CD4-positive, alpha-beta memory T cell (primary cell): ENCODE results near the gene TMEM253. TPM values are rescaled to one million over a fixed set of nuclear protein-coding genes. Genes with fewer than 3 reads are reported as not detected.

ENCODE experiments used
- CTCF ChIA-PET: fragments of 350-600 bp; sonication (Branson Sonifier 250); formaldehyde crosslinking; loops from one replicate; lab custom pipeline; 2021; ENCODE audit warnings: inconsistent platforms; ENCODE audit not compliant: partially characterized antibody; lab: Charles Lee
- POLR2A ChIA-PET: fragments of 350-600 bp; sonication (Branson Sonifier 250); formaldehyde crosslinking; loops from one replicate; lab custom pipeline; 2021; ENCODE audit not compliant: partially characterized antibody; lab: Charles Lee
- DNase-seq, 5 donors: peaks; one replicate each; pipeline versions ENCODE4 v3.0.0 to v3.0.0-alpha.2; 2020 to 2022; ENCODE audit warnings: mixed read lengths in 1 of 5
- H3K27ac ChIP-seq: one replicate; pipeline ENCODE4 v1.7.0; 2013; ENCODE audit warnings: low read depth, low read length
- H3K27me3 ChIP-seq: 2 replicates; pipeline ENCODE4 v1.7.0; 2013; ENCODE audit warnings: mild to moderate bottlenecking, low read length, moderate library complexity; ENCODE audit not compliant: insufficient read depth
- H3K36me3 ChIP-seq: 2 replicates; pipeline ENCODE4 v1.7.0; 2013; ENCODE audit warnings: mild to moderate bottlenecking, low read length, moderate library complexity; ENCODE audit not compliant: insufficient read depth
- H3K4me1 ChIP-seq: 2 replicates; pipeline ENCODE4 v1.7.0; 2013; ENCODE audit warnings: mild to moderate bottlenecking, low read length, moderate library complexity; ENCODE audit not compliant: insufficient read depth
- H3K4me3 ChIP-seq, 2 donors: one replicate each; pipeline ENCODE4 v1.7.0; 2013; ENCODE audit warnings: low read length in 2 of 2, mild to moderate bottlenecking in 1 of 2
- H3K9me3 ChIP-seq, 2 donors: one replicate each; pipeline ENCODE4 v1.7.0; 2013; ENCODE audit warnings: low read length in 2 of 2, control low read depth in 1 of 2; ENCODE audit not compliant: control insufficient read depth in 1 of 2
- H3K27ac Mint-ChIP-seq, 7 donors: one replicate each; pipeline ENCODE4 v1.8.0; 2020 to 2021; ENCODE audit warnings: mixed read lengths in 7 of 7, mild to moderate bottlenecking in 6 of 7, inconsistent platforms in 3 of 7, moderate library complexity in 3 of 7
- H3K27me3 Mint-ChIP-seq, 2 donors: one replicate each; pipeline ENCODE4 v1.8.0; 2020 to 2021; ENCODE audit warnings: mixed read lengths in 2 of 2
- H3K36me3 Mint-ChIP-seq, 2 donors: one replicate each; pipeline ENCODE4 v1.8.0; 2020 to 2021; ENCODE audit warnings: mixed read lengths in 2 of 2, inconsistent platforms in 1 of 2, mild to moderate bottlenecking in 1 of 2
- H3K4me1 Mint-ChIP-seq, 4 donors: one replicate each; pipeline ENCODE4 v1.8.0; 2020 to 2021; ENCODE audit warnings: mixed read lengths in 4 of 4, mild to moderate bottlenecking in 1 of 4
- H3K4me3 Mint-ChIP-seq, 8 donors: one replicate each; pipeline ENCODE4 v1.8.0; 2020 to 2021; ENCODE audit warnings: mixed read lengths in 8 of 8, mild to moderate bottlenecking in 7 of 8, moderate library complexity in 6 of 8, inconsistent platforms in 3 of 8
- H3K9me3 Mint-ChIP-seq, 8 donors: one replicate each; pipeline ENCODE4 v1.8.0; 2020 to 2021; ENCODE audit warnings: mixed read lengths in 8 of 8, mild to moderate bottlenecking in 5 of 8, inconsistent platforms in 3 of 8, moderate library complexity in 1 of 8
- intact Hi-C: fragments of 100-400 bp; cut with micrococcal nuclease; formaldehyde crosslinking; loops from one replicate; pipeline ENCODE4 v1.15.1; 2023
- polyA plus RNA-seq, 2 donors: library from polyadenylated mRNA; unstranded; fragments of 300-500 nt; fragmentation: Illumina TruSeq; gene quantifications; one replicate each; pipeline ENCODE4 v1.2.3, GENCODE V29; 2021
- total RNA-seq, 2 experiments: library from RNA; stranded (reverse); gene quantifications; one replicate each; pipeline ENCODE4 v1.2.3, GENCODE V29; 2021

The TMEM253 gene
- total and polyA plus RNA-seq, 4 experiments from 2014 or later = not detected

- no peaks in the 10 kb centered on the region for H3K27me3 ChIP-seq
- peak within 1 kb of the TSS; percentile 93 to 95 (median 93) for H3K27ac Mint-ChIP-seq
- CTCF ChIA-PET = interaction anchor here (1.2 to 7.3 kb wide), 4 partner anchors 7 to 99 kb away, joined by 5 to 296 read pairs (median 116); partner anchors contain the start of genes SLC39A2 and TMEM253
- H3K36me3 ChIP-seq = no peaks in the 10 kb centered on the region
- POLR2A ChIA-PET = interaction anchor here (0.8 to 2.4 kb wide), 3 partner anchors 10 to 73 kb away, joined by 3 to 15 read pairs (median 6); partner anchors contain the start of gene ARHGEF40
- intact Hi-C loops = loop anchor here (5.0 kb wide), 1 partner anchor 416 kb away; the partner anchor contains the start of gene RNASE4
- H3K4me3 Mint-ChIP-seq = peak within 1 kb of the TSS; percentile 80 to 95 (median 87)
- no peaks in the 10 kb centered on the region for H3K9me3 Mint-ChIP-seq
- peak within 1 kb of the TSS; percentile 38 to 47 for H3K4me3 ChIP-seq
- H3K4me1 ChIP-seq = peaks cover 24% of the 10 kb centered on the region
- H3K4me1 Mint-ChIP-seq = peaks cover 10 to 45% (median 16%) of the 10 kb centered on the region in 4 donors
- H3K36me3 Mint-ChIP-seq = peaks cover 0 to 5% of the 10 kb centered on the region in 2 donors
- peak; percentile 31 to 54 (median 42) for DNase-seq
- peak within 1 kb of the TSS; percentile 59 for H3K27ac ChIP-seq
- no peaks in the 10 kb centered on the region for H3K27me3 Mint-ChIP-seq
- H3K9me3 ChIP-seq = no peaks in the 10 kb centered on the region
Measured at GRCh38 chr14:21098076-21098891, 2.6 kb upstream of the TMEM253 start, which contains the start of gene ZNF219. Gene ZNF219, minus strand, starts transcription at chr14:21098655. Its CDS starts 5,064 bp downstream, at chr14:21093591.

GRCh38 chr14:21098892-21099595 lies 1.8 kb upstream of the TMEM253 start:
- Histone ChIP-seq H3K4me1 (peaks cover 26% of the 10 kb centered on the region), H3K27ac (peak overlapping the region; percentile 59), H3K27me3 (no peaks in the 10 kb centered on the region), H3K4me3 (peak overlapping the region; percentile 38 to 47), H3K9me3 (no peaks in the 10 kb centered on the region), H3K36me3 (no peaks in the 10 kb centered on the region)
- intact Hi-C loops = loop anchor here (5.0 kb wide), 1 partner anchor 417 kb away; the partner anchor contains the start of gene RNASE4
- no peaks in the 10 kb centered on the region for H3K9me3 Mint-ChIP-seq
- CTCF ChIA-PET = interaction anchor here (1.5 to 13.9 kb wide), 2 partner anchors 31 to 84 kb away, joined by 7 to 399 read pairs; no protein-coding TSS in a partner anchor
- POLR2A ChIA-PET = interaction anchor here (0.6 to 2.4 kb wide), 3 partner anchors 11 to 84 kb away, joined by 3 to 15 read pairs (median 5); partner anchors contain the start of gene ARHGEF40
- H3K27me3 Mint-ChIP-seq = no peaks in the 10 kb centered on the region
- no peak for DNase-seq
- H3K4me1 Mint-ChIP-seq = peaks cover 12 to 50% (median 18%) of the 10 kb centered on the region in 4 donors
- H3K27ac Mint-ChIP-seq = peak overlapping the region; percentile 92 to 95 (median 93)
- peak overlapping the region; percentile 80 to 95 (median 87) for H3K4me3 Mint-ChIP-seq
- H3K36me3 Mint-ChIP-seq = peaks cover 0 to 5% of the 10 kb centered on the region in 2 donors

DNA sequence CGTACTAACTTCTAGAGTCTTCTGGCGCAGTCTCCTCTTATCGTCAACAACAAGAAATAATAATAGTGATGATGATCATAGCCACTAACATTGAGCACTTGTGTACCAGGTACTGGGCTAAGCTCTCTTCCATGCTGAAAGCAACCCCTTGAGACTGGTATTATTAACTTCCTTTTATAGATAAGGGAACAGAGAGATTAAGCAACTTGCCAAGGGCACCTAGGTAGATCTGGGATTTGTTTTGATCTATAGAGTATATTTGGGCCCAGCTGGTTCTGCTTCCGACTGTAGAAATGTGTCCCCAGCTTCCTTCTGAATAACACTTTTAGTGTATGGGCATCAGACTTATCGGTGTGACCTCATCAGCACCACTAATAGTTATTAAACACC lies 1.3 kb upstream of the TMEM253 start:
- Mint-ChIP-seq H3K4me3 (peak overlapping the region; percentile 62 to 95 (median 87)), H3K36me3 (peaks cover 0 to 6% of the 10 kb centered on the region in 2 donors), H3K4me1 (peaks cover 14 to 56% (median 21%) of the 10 kb centered on the region in 4 donors), H3K9me3 (no peaks in the 10 kb centered on the region), H3K27ac (peak overlapping the region; percentile 92 to 95 (median 93)), H3K27me3 (no peaks in the 10 kb centered on the region)
- Histone ChIP-seq H3K36me3 (no peaks in the 10 kb centered on the region), H3K4me3 (no peak overlapping the region), H3K4me1 (peaks cover 30% of the 10 kb centered on the region), H3K27me3 (no peaks in the 10 kb centered on the region), H3K27ac (no peak overlapping the region), H3K9me3 (no peaks in the 10 kb centered on the region)
- POLR2A ChIA-PET = interaction anchor here (0.6 to 1.5 kb wide), 3 partner anchors 29 to 172 kb away, joined by 3 to 5 read pairs (median 3); partner anchors contain the start of gene ARHGEF40
- CTCF ChIA-PET = interaction anchor here (1.5 to 13.9 kb wide), 2 partner anchors 32 to 85 kb away, joined by 7 to 399 read pairs; no protein-coding TSS in a partner anchor
- DNase-seq = no peak
- intact Hi-C loops = loop anchor here (5.0 kb wide), 1 partner anchor 417 kb away; the partner anchor contains the start of gene RNASE4

DNA sequence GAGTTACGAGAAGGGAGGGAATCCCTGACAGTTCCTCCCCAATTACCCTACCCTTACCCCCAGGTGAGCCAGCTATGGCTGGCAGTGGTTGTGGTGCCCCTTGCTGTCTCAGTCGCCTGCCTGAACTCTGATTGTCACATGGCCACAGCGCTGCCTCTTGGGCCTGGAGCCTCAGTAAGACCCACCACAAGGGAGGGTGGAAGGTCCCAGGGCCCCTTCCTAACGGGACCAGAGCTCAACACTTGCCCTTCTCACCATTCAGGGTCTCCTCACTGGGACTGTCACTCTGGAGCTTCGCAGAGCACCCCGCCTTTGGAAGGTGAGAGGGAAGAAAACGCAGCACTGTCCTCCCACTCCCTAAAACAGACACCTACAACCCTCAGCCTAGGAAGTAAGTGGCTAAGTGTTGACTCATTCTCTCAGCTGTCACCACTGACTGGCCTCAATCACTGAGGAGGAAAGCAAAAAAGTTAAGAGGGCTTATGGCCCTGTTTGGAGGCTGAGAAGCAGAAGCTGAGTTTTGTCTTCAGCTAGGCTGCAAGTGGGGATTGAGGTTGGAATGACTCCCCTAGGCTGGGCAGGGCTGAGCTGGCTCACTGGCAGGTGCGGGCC lies 1.0 kb downstream of the TMEM253 start:
- H3K27me3 ChIP-seq = no peaks in the 10 kb centered on the region
- intact Hi-C loops = loop anchor here (2.0 to 5.0 kb wide), 2 partner anchors 245 to 759 kb away; partner anchors contain the start of gene PARP2
- Mint-ChIP-seq H3K27me3 (no peaks in the 10 kb centered on the region), H3K36me3 (peaks cover 0 to 6% of the 10 kb centered on the region in 2 donors), H3K9me3 (no peaks in the 10 kb centered on the region), H3K4me3 (peak overlapping the region in 3 of 8 donors; percentile 8 to 37 (median 20)), H3K27ac (peak overlapping the region in 4 of 7 donors; percentile 18 to 99 (median 46)), H3K4me1 (peaks cover 19 to 50% (median 28%) of the 10 kb centered on the region in 4 donors)
- no peak overlapping the region for H3K4me3 ChIP-seq
- no peaks in the 10 kb centered on the region for H3K36me3 ChIP-seq
- no peaks in the 10 kb centered on the region for H3K9me3 ChIP-seq
- ChIA-PET POLR2A (interaction anchor here (1.3 to 4.8 kb wide), 5 partner anchors 8 to 90 kb away, joined by 3 to 82 read pairs (median 5); no protein-coding TSS in a partner anchor), CTCF (interaction anchor here (0.6 to 13.9 kb wide), 6 partner anchors 7 to 409 kb away, joined by 3 to 399 read pairs (median 60); no protein-coding TSS in a partner anchor)
- no peak for DNase-seq
- H3K27ac ChIP-seq = no peak overlapping the region
- peaks cover 39% of the 10 kb centered on the region for H3K4me1 ChIP-seq

- Histone ChIP-seq H3K27ac (peak overlapping the region; percentile 90), H3K36me3 (no peaks in the 10 kb centered on the region), H3K4me3 (peak overlapping the region; percentile 96), H3K9me3 (no peaks in the 10 kb centered on the region), H3K27me3 (no peaks in the 10 kb centered on the region), H3K4me1 (peaks cover 32% of the 10 kb centered on the region)
- ChIA-PET POLR2A (interaction anchor here (1.1 to 4.8 kb wide), 12 partner anchors 9 to 641 kb away, joined by 3 to 82 read pairs (median 6); partner anchors contain the start of genes ARHGEF40, PIP4P1 and RNASE4), CTCF (interaction anchor here (0.7 to 13.9 kb wide), 12 partner anchors 8 to 408 kb away, joined by 3 to 399 read pairs (median 20); partner anchors contain the start of genes ARHGEF40 and METTL3)
- Mint-ChIP-seq H3K27ac (peak overlapping the region; percentile 91 to 99 (median 97)), H3K27me3 (no peaks in the 10 kb centered on the region), H3K9me3 (no peaks in the 10 kb centered on the region), H3K36me3 (peaks cover 0 to 6% of the 10 kb centered on the region in 2 donors), H3K4me1 (peaks cover 16 to 44% (median 25%) of the 10 kb centered on the region in 4 donors), H3K4me3 (peak overlapping the region in 7 of 8 donors; percentile 85 to 94 (median 91))
- intact Hi-C loops = loop anchor here (1.0 to 5.0 kb wide), 3 partner anchors 113 to 760 kb away; partner anchors contain the start of genes METTL17 and PARP2
- DNase-seq = no peak
Measured at GRCh38 chr14:21102521-21103410, 1.9 kb downstream of the TMEM253 start.
